ENCODE measurements around the gene GAS6.

Gene GAS6

DNA sequence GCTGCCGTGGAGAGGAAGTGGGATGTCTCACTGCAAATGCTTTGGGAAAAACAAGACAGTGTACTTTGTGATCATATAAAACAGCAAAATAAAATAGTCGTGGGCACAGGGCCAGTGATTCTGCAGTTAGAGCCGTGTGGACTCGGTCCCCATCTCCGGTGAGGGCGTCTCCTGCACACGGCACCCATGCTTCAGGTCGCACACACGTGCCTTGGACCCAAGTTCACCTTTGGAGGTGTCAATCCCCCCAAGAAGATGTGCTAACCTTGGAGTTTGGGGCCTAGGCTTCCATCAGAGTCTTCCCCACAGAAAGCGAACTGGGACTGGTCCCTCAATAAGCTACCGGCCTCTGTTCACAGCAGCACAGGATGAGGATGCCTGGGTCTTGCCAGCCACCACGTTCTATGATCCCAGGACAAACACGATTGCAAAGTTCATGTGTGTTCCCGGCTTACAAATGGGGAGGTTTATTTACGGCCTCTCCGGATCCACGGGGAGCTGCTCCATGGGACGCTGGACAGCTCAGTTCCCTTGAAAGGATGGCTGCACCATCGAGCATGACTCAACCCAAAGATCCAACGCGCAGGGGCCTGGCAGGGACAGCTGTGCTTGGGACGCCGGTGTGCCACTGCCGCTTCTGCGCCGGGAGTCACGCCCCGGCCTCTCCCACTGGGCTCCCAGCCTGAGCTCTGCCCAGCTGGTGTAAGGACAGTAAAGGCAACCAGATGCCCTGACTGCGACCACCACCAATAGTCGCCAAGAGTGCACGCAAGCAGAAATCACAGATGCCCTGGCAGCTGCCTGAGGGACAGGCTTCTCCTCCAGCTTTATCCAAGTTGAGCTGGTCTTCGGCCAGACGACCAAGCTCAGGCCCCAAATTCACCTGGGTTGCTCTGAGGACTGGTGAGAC, 8.6 kb downstream of the GAS6 start:
- no peaks in the 10 kb centered on the region for H3K9me3 ChIP-seq (ENCODE audit: insufficient read depth, low read depth, low read length)
- H3K9ac ChIP-seq (ENCODE audit: low read depth, low read length) = no peak overlapping the region
- H3K27me3 ChIP-seq (ENCODE audit: insufficient read depth, low read length) = no peaks in the 10 kb centered on the region
- peaks cover 9% of the 10 kb centered on the region; the same call in 1 of the 2 replicates for H3K36me3 ChIP-seq (ENCODE audit: insufficient read depth, low read depth, low read length)
- H3K27ac ChIP-seq (ENCODE audit: low read length) = no peak overlapping the region
- H3K4me3 ChIP-seq (ENCODE audit: low read length) = no peak overlapping the region
- peaks cover 11% of the 10 kb centered on the region; the same call in 1 of the 2 replicates for H3K4me1 ChIP-seq (ENCODE audit: insufficient read depth, low read length)

DNA sequence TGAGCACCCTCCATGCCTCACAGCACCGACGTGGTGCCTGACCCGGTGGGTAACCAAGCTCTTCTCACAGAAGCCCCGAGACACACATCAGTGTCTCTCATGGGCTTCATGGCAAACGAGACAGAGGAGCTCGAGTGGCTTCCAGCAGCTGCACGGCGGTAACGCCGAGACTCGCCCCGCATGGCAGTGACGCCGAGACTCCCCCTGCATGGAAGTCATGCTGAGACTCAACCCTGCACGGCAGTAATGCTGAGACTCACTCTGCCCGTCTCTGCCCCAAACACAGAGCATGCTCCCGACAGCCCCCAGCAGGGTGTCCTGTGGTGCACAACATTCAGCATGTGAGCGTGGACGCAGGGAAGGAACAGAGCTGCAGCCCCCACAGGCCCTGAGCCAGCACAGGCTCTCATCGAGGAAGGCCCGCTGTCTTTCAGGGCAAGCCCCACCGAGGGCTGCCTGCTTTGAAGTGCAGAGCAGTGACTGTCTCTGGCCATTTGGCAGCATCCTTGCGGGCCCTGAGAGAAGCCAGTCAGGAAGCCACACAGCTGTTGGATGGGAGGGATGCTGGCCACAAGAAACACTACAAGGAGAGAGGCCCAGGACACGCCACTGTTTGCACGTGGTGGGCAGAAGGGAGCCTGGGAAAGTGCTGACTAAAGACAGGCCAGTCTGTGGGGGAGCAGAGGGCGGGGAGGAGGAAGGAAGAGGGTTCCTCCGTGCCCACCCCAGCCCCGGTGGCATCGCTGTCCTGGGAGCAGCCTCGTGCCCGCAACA, 9.5 kb downstream of the GAS6 start:
- Histone ChIP-seq H3K9me3 (ENCODE audit: insufficient read depth, low read depth, low read length) (no peaks in the 10 kb centered on the region), H3K4me3 (ENCODE audit: low read length) (no peak overlapping the region), H3K4me1 (ENCODE audit: insufficient read depth, low read length) (peaks cover 3% of the 10 kb centered on the region; the same call in 1 of the 2 replicates), H3K27me3 (ENCODE audit: insufficient read depth, low read length) (no peaks in the 10 kb centered on the region), H3K9ac (ENCODE audit: low read depth, low read length) (no peak overlapping the region), H3K27ac (ENCODE audit: low read length) (no peak overlapping the region), H3K36me3 (ENCODE audit: insufficient read depth, low read depth, low read length) (peaks cover 8% of the 10 kb centered on the region; the same call in 1 of the 2 replicates)

DNA sequence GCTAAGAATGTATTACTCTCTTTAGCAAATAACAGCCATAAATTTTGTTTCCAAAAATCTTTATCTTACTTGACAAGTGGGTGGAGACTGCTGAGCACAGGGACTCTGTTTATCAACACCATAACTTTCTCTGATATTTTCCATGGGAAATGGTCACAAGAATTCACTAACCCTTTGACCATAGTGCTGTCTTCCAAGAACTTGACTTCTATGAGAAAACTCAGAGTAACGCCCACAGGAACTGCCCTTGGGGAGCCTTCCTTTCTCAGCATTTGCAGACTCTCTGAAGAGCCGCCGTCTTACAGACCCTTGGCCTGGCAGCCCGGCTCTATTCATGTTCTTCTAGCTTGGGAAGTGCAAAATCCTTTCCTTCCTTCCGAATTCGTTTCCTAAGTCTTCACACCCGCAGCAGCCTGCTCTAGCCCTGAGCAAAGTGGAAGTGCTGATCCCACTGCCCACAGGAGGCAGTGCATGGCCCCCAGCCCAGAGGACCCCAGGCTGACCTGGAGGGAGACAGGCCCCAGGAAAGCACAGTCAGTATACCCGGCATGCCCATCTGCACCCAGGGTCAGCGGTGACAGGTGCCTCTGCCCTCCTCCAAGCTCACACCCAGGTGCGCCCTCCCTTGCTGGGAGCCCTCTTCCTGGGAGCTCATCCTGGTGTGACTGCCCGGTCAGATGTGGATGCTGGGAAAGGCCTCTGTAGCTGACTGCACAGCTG, 10.2 kb downstream of the GAS6 start:
- H3K36me3 ChIP-seq (ENCODE audit: insufficient read depth, low read depth, low read length) = peaks cover under 1% of the 10 kb centered on the region; the same call in 1 of the 2 replicates
- no peaks in the 10 kb centered on the region; the same call in 1 of the 2 replicates for H3K4me1 ChIP-seq (ENCODE audit: insufficient read depth, low read length)
- no peak overlapping the region for H3K9ac ChIP-seq (ENCODE audit: low read depth, low read length)
- no peak overlapping the region for H3K27ac ChIP-seq (ENCODE audit: low read length)
- H3K4me3 ChIP-seq (ENCODE audit: low read length) = no peak overlapping the region
- no peaks in the 10 kb centered on the region for H3K27me3 ChIP-seq (ENCODE audit: insufficient read depth, low read length)
- no peaks in the 10 kb centered on the region for H3K9me3 ChIP-seq (ENCODE audit: insufficient read depth, low read depth, low read length)

DNA sequence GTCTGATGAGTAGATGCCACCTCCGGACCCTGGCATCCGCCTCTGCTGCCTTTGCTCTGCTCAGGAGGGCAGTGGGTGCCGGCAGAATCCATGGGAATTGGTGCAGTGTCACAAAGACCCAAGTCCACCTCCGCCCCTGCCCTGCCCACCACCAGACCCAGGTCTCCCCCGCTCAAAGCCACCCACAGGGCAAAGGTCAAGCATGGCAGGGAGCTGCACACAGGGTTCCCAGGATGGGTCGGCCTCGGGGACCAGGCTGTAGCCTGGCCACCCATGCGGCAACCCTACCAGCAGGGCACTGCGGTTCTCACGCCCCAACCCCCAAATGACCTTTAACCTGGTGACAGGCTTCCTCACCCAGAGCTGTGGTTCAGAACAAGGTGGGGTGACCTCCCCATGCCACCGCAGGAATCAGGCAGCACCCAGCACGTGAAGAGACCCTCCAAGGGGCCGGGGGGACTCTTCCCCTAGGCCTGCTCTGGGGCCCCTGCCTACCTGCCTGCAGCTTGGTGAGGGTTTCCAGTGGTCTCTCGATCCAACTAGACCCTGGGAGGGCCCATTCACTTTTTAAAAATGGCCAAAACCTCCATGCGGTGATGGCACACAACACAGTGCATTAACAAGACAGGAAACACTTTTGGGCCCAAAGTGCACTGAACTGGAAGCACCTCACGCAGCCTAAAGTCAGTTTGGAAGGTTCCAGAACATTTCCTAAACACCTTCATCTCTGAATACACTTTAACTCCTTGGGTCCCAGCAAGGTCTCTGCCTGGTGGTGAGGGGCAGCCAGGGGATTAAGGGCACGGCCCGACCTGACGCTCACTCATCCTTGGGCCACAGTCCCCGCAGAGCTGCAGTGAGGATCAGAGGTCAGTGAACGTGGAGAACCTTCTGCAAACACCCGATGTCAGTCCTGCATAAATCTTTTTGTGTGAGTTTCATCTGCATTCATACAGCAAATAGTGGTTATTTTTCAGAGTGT, 11.0 kb downstream of the GAS6 start:
- H3K4me3 ChIP-seq (ENCODE audit: low read length) = no peak overlapping the region
- no peak overlapping the region for H3K9ac ChIP-seq (ENCODE audit: low read depth, low read length)
- H3K27ac ChIP-seq (ENCODE audit: low read length) = no peak overlapping the region

DNA sequence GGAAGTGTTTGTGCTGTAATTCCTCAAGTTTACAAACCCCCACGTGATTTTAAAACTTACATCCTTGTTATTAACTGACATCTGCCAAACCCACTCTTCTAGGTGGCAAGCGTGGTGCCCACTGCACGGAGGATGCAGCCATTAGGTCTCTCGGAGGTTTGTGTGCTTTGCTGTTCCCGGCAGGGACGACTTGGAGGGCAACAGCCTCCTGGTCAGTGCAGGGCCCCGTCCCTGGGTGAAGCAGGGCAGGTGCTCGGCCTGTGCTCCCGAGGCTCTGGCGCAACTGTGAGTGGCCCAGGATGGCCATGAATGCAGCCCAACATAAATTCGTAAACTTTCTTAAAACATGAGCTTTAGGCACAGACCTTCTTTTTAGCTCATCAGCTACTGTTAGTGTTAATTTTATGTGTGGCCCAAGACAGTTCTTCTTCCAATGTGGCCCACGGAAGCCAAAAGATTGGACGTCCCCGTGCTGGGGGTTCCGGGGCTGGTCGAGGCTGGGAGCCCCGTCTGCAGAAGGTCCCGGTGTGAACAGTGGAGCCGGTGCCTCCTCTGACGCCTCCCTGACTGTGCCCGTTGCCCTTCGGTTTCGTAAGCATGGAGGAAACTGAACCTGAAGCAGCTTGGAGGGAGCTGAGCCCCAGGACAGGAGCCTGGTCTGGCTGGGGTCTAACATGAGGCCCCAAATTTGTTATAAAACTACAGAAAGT, 11.9 kb downstream of the GAS6 start:
- Histone ChIP-seq H3K9me3 (ENCODE audit: insufficient read depth, low read depth, low read length) (no peaks in the 10 kb centered on the region), H3K4me1 (ENCODE audit: insufficient read depth, low read length) (no peaks in the 10 kb centered on the region; the same call in 1 of the 2 replicates), H3K27ac (ENCODE audit: low read length) (no peak overlapping the region), H3K27me3 (ENCODE audit: insufficient read depth, low read length) (no peaks in the 10 kb centered on the region), H3K4me3 (ENCODE audit: low read length) (no peak overlapping the region), H3K9ac (ENCODE audit: low read depth, low read length) (no peak overlapping the region), H3K36me3 (ENCODE audit: insufficient read depth, low read depth, low read length) (no peaks in the 10 kb centered on the region)

More for the DNA sequence above, 11.0 kb downstream of the GAS6 start:
- H3K4me1 ChIP-seq (ENCODE audit: insufficient read depth, low read length) = no peaks in the 10 kb centered on the region; the same call in 1 of the 2 replicates
- H3K36me3 ChIP-seq (ENCODE audit: insufficient read depth, low read depth, low read length) = no peaks in the 10 kb centered on the region
- H3K9me3 ChIP-seq (ENCODE audit: insufficient read depth, low read depth, low read length) = no peaks in the 10 kb centered on the region
- H3K27me3 ChIP-seq (ENCODE audit: insufficient read depth, low read length) = no peaks in the 10 kb centered on the region

DNA sequence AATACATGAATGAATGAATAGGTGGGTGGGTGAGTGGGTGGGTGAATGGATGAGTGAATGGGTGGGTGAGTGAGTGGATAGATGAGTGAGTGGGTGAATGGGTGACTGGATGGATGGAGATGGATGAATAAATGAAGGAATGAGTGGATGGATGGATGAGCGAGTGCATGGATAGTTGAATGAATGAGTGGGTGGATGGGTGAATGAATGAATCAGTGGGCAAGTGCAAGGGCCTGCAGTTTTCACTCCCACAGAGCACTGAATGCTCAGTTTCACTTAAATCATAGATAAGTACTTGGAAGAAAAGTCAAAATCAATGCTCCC, 12.4 kb downstream of the GAS6 start:
- Histone ChIP-seq H3K4me3 (ENCODE audit: low read length) (no peak overlapping the region), H3K36me3 (ENCODE audit: insufficient read depth, low read depth, low read length) (peaks cover 2% of the 10 kb centered on the region; the same call in 1 of the 2 replicates), H3K27ac (ENCODE audit: low read length) (no peak overlapping the region), H3K9ac (ENCODE audit: low read depth, low read length) (no peak overlapping the region), H3K9me3 (ENCODE audit: insufficient read depth, low read depth, low read length) (no peaks in the 10 kb centered on the region), H3K27me3 (ENCODE audit: insufficient read depth, low read length) (no peaks in the 10 kb centered on the region), H3K4me1 (ENCODE audit: insufficient read depth, low read length) (no peaks in the 10 kb centered on the region; the same call in 1 of the 2 replicates)

DNA sequence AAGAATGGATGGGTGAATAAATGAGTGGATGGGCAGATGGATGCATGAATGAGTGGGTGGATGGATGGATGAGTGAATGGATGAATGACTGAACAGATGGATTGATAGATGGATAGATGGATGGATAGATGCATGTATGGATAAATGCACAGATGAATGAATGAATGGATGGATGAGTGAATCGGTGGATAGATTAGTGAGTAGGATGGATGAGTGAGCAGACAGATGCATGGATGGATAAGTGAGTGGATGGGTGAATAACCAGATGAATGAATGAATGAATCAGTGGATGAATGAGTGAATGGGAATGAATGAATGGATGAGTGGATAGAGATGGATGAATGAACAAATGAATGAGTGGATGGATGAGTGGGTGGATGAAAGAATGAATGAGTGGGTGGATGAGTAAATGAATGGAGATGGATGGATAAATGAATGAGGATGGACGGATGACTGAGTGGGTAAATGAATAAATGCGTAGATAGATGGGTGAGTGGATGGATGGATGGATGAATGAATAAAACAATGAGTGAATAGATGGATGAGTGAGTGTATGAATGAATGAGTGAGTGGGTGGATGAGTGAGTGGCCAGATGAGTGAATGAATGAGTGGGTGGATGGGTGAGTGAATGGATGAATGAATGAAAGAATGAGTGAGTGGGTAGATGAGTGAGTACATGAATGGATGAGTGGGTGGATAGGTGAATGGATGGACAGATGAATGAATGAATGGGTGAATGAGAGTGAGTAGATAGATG, 13.0 kb downstream of the GAS6 start:
- no peak overlapping the region for H3K4me3 ChIP-seq (ENCODE audit: low read length)
- no peak overlapping the region for H3K9ac ChIP-seq (ENCODE audit: low read depth, low read length)
- H3K27me3 ChIP-seq (ENCODE audit: insufficient read depth, low read length) = no peaks in the 10 kb centered on the region
- H3K9me3 ChIP-seq (ENCODE audit: insufficient read depth, low read depth, low read length) = no peaks in the 10 kb centered on the region
- H3K36me3 ChIP-seq (ENCODE audit: insufficient read depth, low read depth, low read length) = peaks cover 5% of the 10 kb centered on the region; the same call in 1 of the 2 replicates
- H3K27ac ChIP-seq (ENCODE audit: low read length) = no peak overlapping the region
- no peaks in the 10 kb centered on the region; the same call in 1 of the 2 replicates for H3K4me1 ChIP-seq (ENCODE audit: insufficient read depth, low read length)

DNA sequence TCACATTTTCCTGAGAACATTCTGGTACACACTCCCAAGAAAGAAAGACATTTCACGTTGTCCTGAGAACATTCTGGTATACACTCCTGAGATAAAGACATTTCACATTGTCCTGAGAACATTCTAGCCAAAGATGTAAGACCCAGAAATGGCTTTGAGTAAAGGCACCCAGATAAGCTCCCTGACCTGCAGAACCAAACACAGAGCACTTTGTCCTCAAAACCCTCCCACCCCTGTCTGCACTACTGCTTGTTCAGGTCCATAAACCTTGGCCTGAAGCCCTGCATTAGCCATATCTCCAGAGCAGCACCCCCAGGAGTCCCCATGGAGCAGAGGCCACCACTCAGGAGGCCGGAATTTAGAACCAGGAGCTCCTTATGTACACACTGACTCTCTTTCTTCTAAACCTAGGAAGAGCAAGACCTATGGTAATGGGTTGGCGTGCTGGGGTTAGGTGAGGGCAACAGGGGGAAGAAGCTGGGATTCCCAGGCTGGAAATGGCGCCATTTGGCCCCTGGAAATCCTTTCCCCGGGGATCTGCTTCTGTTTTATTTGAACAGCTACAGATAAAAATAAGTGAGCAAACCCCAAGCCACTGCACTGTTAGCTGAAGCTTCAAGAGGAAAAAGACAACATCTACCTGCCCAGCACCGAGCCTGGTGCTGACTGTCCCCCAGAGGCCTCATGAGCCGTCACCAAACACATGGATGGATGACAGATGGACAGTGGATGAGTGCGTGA, 13.7 kb downstream of the GAS6 start:
- no peaks in the 10 kb centered on the region; the same call in 1 of the 2 replicates for H3K4me1 ChIP-seq (ENCODE audit: insufficient read depth, low read length)
- H3K9me3 ChIP-seq (ENCODE audit: insufficient read depth, low read depth, low read length) = no peaks in the 10 kb centered on the region
- no peak overlapping the region for H3K9ac ChIP-seq (ENCODE audit: low read depth, low read length)
- peaks cover 5% of the 10 kb centered on the region; the same call in 1 of the 2 replicates for H3K36me3 ChIP-seq (ENCODE audit: insufficient read depth, low read depth, low read length)
- H3K27ac ChIP-seq (ENCODE audit: low read length) = no peak overlapping the region
- no peaks in the 10 kb centered on the region for H3K27me3 ChIP-seq (ENCODE audit: insufficient read depth, low read length)
- no peak overlapping the region for H3K4me3 ChIP-seq (ENCODE audit: low read length)

DNA sequence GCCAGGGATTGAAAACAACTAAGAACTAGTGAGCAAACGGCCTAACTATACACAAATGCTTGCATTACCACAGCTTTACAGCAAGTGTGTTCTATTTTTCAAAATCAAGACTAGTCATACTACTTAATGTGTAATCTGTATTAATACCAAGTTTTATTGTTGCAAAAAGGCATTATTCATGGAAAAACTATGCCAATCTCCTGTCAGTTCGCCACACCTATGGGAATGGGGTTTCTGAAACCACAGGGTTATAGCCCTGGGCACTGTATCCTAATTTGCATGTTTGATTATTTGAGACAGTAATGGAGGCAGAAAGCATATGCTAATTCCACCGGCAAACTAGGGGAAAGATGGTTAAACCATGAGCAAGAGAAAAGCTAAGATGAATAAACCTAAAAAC, 14.3 kb downstream of the GAS6 start:
- no peaks in the 10 kb centered on the region; the same call in 1 of the 2 replicates for H3K4me1 ChIP-seq (ENCODE audit: insufficient read depth, low read length)
- no peak overlapping the region for H3K27ac ChIP-seq (ENCODE audit: low read length)
- H3K36me3 ChIP-seq (ENCODE audit: insufficient read depth, low read depth, low read length) = peaks cover 5% of the 10 kb centered on the region; the same call in 1 of the 2 replicates
- no peaks in the 10 kb centered on the region for H3K27me3 ChIP-seq (ENCODE audit: insufficient read depth, low read length)
- H3K9ac ChIP-seq (ENCODE audit: low read depth, low read length) = no peak overlapping the region
- H3K9me3 ChIP-seq (ENCODE audit: insufficient read depth, low read depth, low read length) = no peaks in the 10 kb centered on the region
- no peak overlapping the region for H3K4me3 ChIP-seq (ENCODE audit: low read length)

All from iPS-20b (cell line).